Tibial artery (tissue), 4 donors: Measurements from ENCODE around the gene GPR135.

Source experiments
- DNase-seq, 2 donors: peaks; one replicate each; pipeline ENCODE4 v3.0.0-alpha.2; 2019
- H3K27ac ChIP-seq, 2 donors: fragments of 200-600 bp; sonication (generic) in 1 of 2; 1 replicate in 1 of 2; 2 replicates in 1 of 2; pipeline ENCODE4 v1.5.1; 2018 to 2019; ENCODE audit warnings: mild to moderate bottlenecking in 1 of 2
- H3K27me3 ChIP-seq, 2 donors: fragments of 200-600 bp; sonication (generic) in 1 of 2; one replicate each; pipeline versions ENCODE4 v1.5.1 to v1.6.0; 2016 to 2019
- H3K36me3 ChIP-seq, 3 donors: fragments of 200-600 bp; sonication (generic) in 2 of 3; one replicate each; pipeline ENCODE4 v1.5.1; 2016 to 2019; ENCODE audit warnings: mild to moderate bottlenecking in 2 of 3
- H3K4me1 ChIP-seq, 4 donors: fragments of 200-600 bp; sonication (generic) in 2 of 4; 1 replicate in 3 of 4; 2 replicates in 1 of 4; pipeline ENCODE4 v1.5.1; 2016 to 2019
- H3K4me3 ChIP-seq, 2 donors: fragments of 200-600 bp; sonication (generic) in 1 of 2; 1 replicate in 1 of 2; 2 replicates in 1 of 2; pipeline ENCODE4 v1.5.1; 2018 to 2019; ENCODE audit warnings: mild to moderate bottlenecking in 2 of 2
- H3K9me3 ChIP-seq, 3 donors: fragments of 200-600 bp; sonication (generic) in 1 of 3; one replicate each; pipeline ENCODE4 v1.5.1; 2016 to 2019
- CTCF ChIP-seq, 2 experiments: fragments of 200-600 bp in 1 of 2; fragments of 450-650 bp in 1 of 2; IDR thresholded peaks; one replicate each; pipeline ENCODE4 v1.5.1; 2017 to 2019; ENCODE audit warnings: antibody characterized with exemption in 2 of 2, mild to moderate bottlenecking in 1 of 2, moderate library complexity in 1 of 2
- intact Hi-C: fragments of 100-400 bp; cut with DNase I; formaldehyde crosslinking; loops from one replicate; pipeline ENCODE4 v1.15.0; 2023; ENCODE audit warnings: low total_unique reads

GPR135 gene

GRCh38 chr14:59481871-59482540, 16.8 kb upstream of the GPR135 start:
- no peaks in the 10 kb centered on the region for H3K9me3 ChIP-seq
- no peaks in the 10 kb centered on the region for H3K27me3 ChIP-seq
- intact Hi-C loops = loop anchor here (10.0 kb wide), 1 partner anchor 1663 kb away; no protein-coding TSS in a partner anchor
- H3K4me3 ChIP-seq = peak overlapping the region; percentile 76 to 88
- no peak for TF ChIP-seq CTCF (IDR thresholded peaks at IDR 0.05)
- peaks cover 0 to 10% (median 7%) of the 10 kb centered on the region in 3 donors for H3K36me3 ChIP-seq
- H3K4me1 ChIP-seq = peaks cover 0 to 63% (median 30%) of the 10 kb centered on the region in 4 donors
- DNase-seq = no peak
- H3K27ac ChIP-seq = peak overlapping the region; percentile 88 to 96

- intact Hi-C loops = loop anchor here (10.0 kb wide), 1 partner anchor 1663 kb away; no protein-coding TSS in a partner anchor
These were observed 16.2 kb upstream of the GPR135 start for GRCh38 chr14:59481407-59481806.

GRCh38 chr14:59480166-59480565, 15.0 kb upstream of the GPR135 start:
- H3K27ac ChIP-seq = peak overlapping the region; percentile 49 to 88
- no peak for TF ChIP-seq CTCF (IDR thresholded peaks at IDR 0.05)
- H3K36me3 ChIP-seq = peaks cover 0 to 24% (median 19%) of the 10 kb centered on the region in 3 donors
- no peaks in the 10 kb centered on the region for H3K9me3 ChIP-seq
- H3K4me3 ChIP-seq = no peak overlapping the region
- peaks cover 0 to 45% (median 24%) of the 10 kb centered on the region in 4 donors for H3K4me1 ChIP-seq
- H3K27me3 ChIP-seq = no peaks in the 10 kb centered on the region
- no peak for DNase-seq
- intact Hi-C loops = loop anchor here (10.0 kb wide), 1 partner anchor 1665 kb away; no protein-coding TSS in a partner anchor

More at GRCh38 chr14:59481407-59481806, 16.2 kb upstream of the GPR135 start:
- Histone ChIP-seq H3K36me3 (peaks cover 0 to 13% (median 10%) of the 10 kb centered on the region in 3 donors), H3K27me3 (no peaks in the 10 kb centered on the region), H3K4me3 (peak overlapping the region in 1 of 2 donors; percentile 88), H3K9me3 (no peaks in the 10 kb centered on the region), H3K27ac (peak overlapping the region; percentile 49 to 88), H3K4me1 (peaks cover 0 to 57% (median 29%) of the 10 kb centered on the region in 4 donors)
- TF ChIP-seq CTCF (IDR thresholded peaks at IDR 0.05) = no peak
- no peak for DNase-seq

- DNase-seq = no peak
- Histone ChIP-seq H3K9me3 (no peaks in the 10 kb centered on the region), H3K27me3 (no peaks in the 10 kb centered on the region), H3K36me3 (peaks cover 2 to 39% (median 28%) of the 10 kb centered on the region in 3 donors), H3K4me3 (no peak overlapping the region), H3K4me1 (peaks cover 0 to 54% (median 30%) of the 10 kb centered on the region in 4 donors), H3K27ac (no peak overlapping the region)
- TF ChIP-seq CTCF (IDR thresholded peaks at IDR 0.05) = no peak
- intact Hi-C loops = no loop called here
These were observed 13.4 kb upstream of the GPR135 start for GRCh38 chr14:59478540-59478939.

GRCh38 chr14:59475709-59476108, 10.5 kb upstream of the GPR135 start:
- H3K27ac ChIP-seq = peak overlapping the region in 1 of 2 donors; percentile 10
- peaks cover 5 to 53% (median 39%) of the 10 kb centered on the region in 3 donors for H3K36me3 ChIP-seq
- no peaks in the 10 kb centered on the region for H3K27me3 ChIP-seq
- no peak for TF ChIP-seq CTCF (IDR thresholded peaks at IDR 0.05)
- intact Hi-C loops = no loop called here
- H3K4me1 ChIP-seq = peaks cover 0 to 29% (median 15%) of the 10 kb centered on the region in 4 donors
- H3K9me3 ChIP-seq = no peaks in the 10 kb centered on the region
- no peak overlapping the region for H3K4me3 ChIP-seq
- no peak for DNase-seq
